CD14-positive monocyte (primary cell): ENCODE results near the gene POU2AF3. TPM values are rescaled to one million over a fixed set of nuclear protein-coding genes. Genes with fewer than 3 reads are reported as not detected.

Experiments
- DNase-seq, 3 donors: peaks; one replicate each; pipeline ENCODE4 v3.0.0-alpha.2; 2011 to 2022
- H2AFZ ChIP-seq: 2 replicates; pipeline ENCODE4 v1.6.0; 2012; ENCODE audit warnings: mild to moderate bottlenecking, low read depth, low read length, inconsistent platforms; ENCODE audit not compliant: insufficient read depth, poor library complexity, severe bottlenecking
- H3K27ac ChIP-seq, 2 donors: 1 replicate in 1 of 2; 2 replicates in 1 of 2; pipeline ENCODE4 v1.5.1; 2012 to 2013; ENCODE audit warnings: low read length in 2 of 2, control low read depth in 1 of 2, inconsistent platforms in 1 of 2, low read depth in 1 of 2, mild to moderate bottlenecking in 1 of 2
- H3K27me3 ChIP-seq, 2 donors: one replicate each; pipeline versions ENCODE4 v1.6.0 to v1.6.1; 2011 to 2013; ENCODE audit warnings: low read length in 2 of 2; ENCODE audit not compliant: control insufficient read depth in 2 of 2, insufficient read depth in 2 of 2
- H3K36me3 ChIP-seq, 2 donors: replicated peaks in 1 of 2; 1 replicate in 1 of 2; 2 replicates in 1 of 2; pipeline versions ENCODE4 v1.5.1 to v1.6.1; 2012 to 2013; ENCODE audit warnings: low read length in 2 of 2, control low read depth in 1 of 2, inconsistent platforms in 1 of 2, mild to moderate bottlenecking in 1 of 2; ENCODE audit not compliant: insufficient read depth in 2 of 2, control insufficient read depth in 1 of 2
- H3K4me1 ChIP-seq, 2 donors: 1 replicate in 1 of 2; 2 replicates in 1 of 2; pipeline versions ENCODE4 v1.5.1 to v1.6.1; 2012 to 2013; ENCODE audit warnings: low read length in 2 of 2, control low read depth in 1 of 2, inconsistent platforms in 1 of 2, mild to moderate bottlenecking in 1 of 2, moderate library complexity in 1 of 2; ENCODE audit not compliant: insufficient read depth in 2 of 2, control insufficient read depth in 1 of 2
- H3K4me2 ChIP-seq: replicated peaks from 2 replicates; pipeline ENCODE3; 2012; ENCODE audit warnings: low read length, moderate library complexity, mild to moderate bottlenecking; ENCODE audit not compliant: poor library complexity, severe bottlenecking; ENCODE audit errors: extremely low read depth
- H3K4me3 ChIP-seq, 3 experiments: fragments of 200-600 bp in 1 of 3; sonication (generic) in 1 of 3; replicated peaks in 1 of 3; 1 replicate in 2 of 3; 2 replicates in 1 of 3; pipeline ENCODE4 v1.5.1; 2011 to 2013; ENCODE audit warnings: low read length in 3 of 3, mild to moderate bottlenecking in 3 of 3, control low read depth in 2 of 3, low read depth in 2 of 3, inconsistent platforms in 1 of 3, moderate library complexity in 1 of 3
- H3K79me2 ChIP-seq: 2 replicates; pipeline ENCODE4 v1.6.0; 2012; ENCODE audit warnings: mild to moderate bottlenecking, control low read depth, inconsistent platforms, low read length, moderate library complexity; ENCODE audit not compliant: insufficient read depth
- H3K9ac ChIP-seq: 2 replicates; pipeline ENCODE4 v1.6.0; 2017; ENCODE audit warnings: low read length, mild to moderate bottlenecking; ENCODE audit not compliant: insufficient read depth, poor library complexity, severe bottlenecking
- H3K9me3 ChIP-seq, 2 donors: replicated peaks in 1 of 2; 1 replicate in 1 of 2; 2 replicates in 1 of 2; pipeline versions ENCODE4 v1.5.1 to v1.6.1; 2012 to 2013; ENCODE audit warnings: low read length in 2 of 2, control low read depth in 1 of 2; ENCODE audit not compliant: control insufficient read depth in 1 of 2, insufficient read depth in 1 of 2
- H4K20me1 ChIP-seq: 2 replicates; pipeline ENCODE4 v1.6.0; 2012; ENCODE audit warnings: mild to moderate bottlenecking, low read length, control low read depth, moderate library complexity; ENCODE audit not compliant: insufficient read depth
- H3K27ac Mint-ChIP-seq, 7 donors: one replicate each; pipeline ENCODE4 v1.8.0; 2020; ENCODE audit warnings: mild to moderate bottlenecking in 7 of 7, mixed read lengths in 7 of 7, moderate library complexity in 6 of 7, inconsistent platforms in 2 of 7
- H3K27me3 Mint-ChIP-seq, 3 donors: one replicate each; pipeline ENCODE4 v1.8.0; 2021 to 2022; ENCODE audit warnings: low read depth in 3 of 3, mild to moderate bottlenecking in 3 of 3, mixed read lengths in 3 of 3, moderate library complexity in 3 of 3, inconsistent platforms in 1 of 3
- H3K36me3 Mint-ChIP-seq, 2 donors: one replicate each; pipeline ENCODE4 v1.8.0; 2020; ENCODE audit warnings: mixed read lengths in 2 of 2, inconsistent platforms in 1 of 2, mild to moderate bottlenecking in 1 of 2
- H3K4me1 Mint-ChIP-seq: one replicate; pipeline ENCODE4 v1.8.0; 2020; ENCODE audit warnings: mild to moderate bottlenecking, mixed read lengths
- H3K4me3 Mint-ChIP-seq, 2 donors: one replicate each; pipeline ENCODE4 v1.8.0; 2020; ENCODE audit warnings: mild to moderate bottlenecking in 2 of 2, mixed read lengths in 2 of 2, moderate library complexity in 1 of 2
- H3K9me3 Mint-ChIP-seq, 7 donors: one replicate each; pipeline ENCODE4 v1.8.0; 2020 to 2022; ENCODE audit warnings: mixed read lengths in 7 of 7, mild to moderate bottlenecking in 6 of 7, moderate library complexity in 6 of 7, inconsistent platforms in 2 of 7
- CTCF ChIP-seq: fragments of 200-600 bp; IDR thresholded peaks from one replicate; pipeline ENCODE4 v1.8.0; 2022; ENCODE audit warnings: antibody characterized with exemption, mild to moderate bottlenecking
- WGBS: methylation state at CpG from one replicate; pipeline ENCODE4 v1.1.5; 2013; ENCODE audit warnings: missing lambda C conversion rate; ENCODE audit not compliant: insufficient coverage; 5-methylcytosine and 5-hydroxymethylcytosine counted together
- intact Hi-C, 2 donors: fragments of 100-400 bp; cut with micrococcal nuclease; formaldehyde crosslinking; loops; one replicate each; pipeline versions ENCODE4 v1.15.0 to v1.15.1; 2023
- polyA plus RNA-seq, 3 donors: library from polyadenylated mRNA; depleted of rRNA in 1 of 3; unstranded in 2 of 3; stranded (reverse) in 1 of 3; fragments of 300-500 nt in 2 of 3; fragments of >200 nt in 1 of 3; fragmentation: Illumina TruSeq in 2 of 3; gene quantifications; 1 replicate in 2 of 3; 2 replicates in 1 of 3; pipeline ENCODE4 v1.2.3, GENCODE V29; 2012 to 2021

POU2AF3 gene
- polyA plus RNA-seq, 3 donors, result not detected

- H3K27ac Mint-ChIP-seq, result no peak overlapping the region
- intact Hi-C loops, result no loop called here
Observed at GRCh38 chr11:111355101-111355500, 56.8 kb downstream of the POU2AF3 start.

GRCh38 chr11:111355956-111356659, 57.8 kb downstream of the POU2AF3 start:
- Histone ChIP-seq H3K27me3 (no peaks in the 10 kb centered on the region), H3K9ac (no peak overlapping the region), H3K27ac (no peak overlapping the region), H3K9me3 (no peaks in the 10 kb centered on the region), H3K36me3 (no peaks in the 10 kb centered on the region), H3K4me2 (no peak overlapping the region), H2AFZ (no peak overlapping the region), H3K79me2 (no peaks in the 10 kb centered on the region), H3K4me1 (no peaks in the 10 kb centered on the region), H3K4me3 (no peak overlapping the region), H4K20me1 (no peaks in the 10 kb centered on the region)
- H3K4me1 Mint-ChIP-seq, result no peaks in the 10 kb centered on the region
- H3K9me3 Mint-ChIP-seq, result peaks cover 0 to 2% (median 0%) of the 10 kb centered on the region in 7 donors
- no peak for TF ChIP-seq CTCF
- 92% methylated on average over 3 of the region's 5 CpGs for WGBS
- H3K27me3 Mint-ChIP-seq, result peaks cover 0 to 6% (median 2%) of the 10 kb centered on the region in 3 donors
- H3K36me3 Mint-ChIP-seq, result no peaks in the 10 kb centered on the region
- intact Hi-C loops, result no loop called here
- DNase-seq, result no peak
- no peak overlapping the region for H3K4me3 Mint-ChIP-seq
- H3K27ac Mint-ChIP-seq, result no peak overlapping the region

More at GRCh38 chr11:111355101-111355500, 56.8 kb downstream of the POU2AF3 start:
- H3K36me3 ChIP-seq, result no peaks in the 10 kb centered on the region
- Mint-ChIP-seq H3K36me3 (no peaks in the 10 kb centered on the region), H3K4me3 (no peak overlapping the region), H3K9me3 (peaks cover 0 to 2% (median 0%) of the 10 kb centered on the region in 7 donors), H3K4me1 (no peaks in the 10 kb centered on the region), H3K27me3 (peaks cover 0 to 6% (median 2%) of the 10 kb centered on the region in 3 donors)
- 33% methylated on average over 1 of the region's 5 CpGs for WGBS
- no peaks in the 10 kb centered on the region for H3K27me3 ChIP-seq
- no peaks in the 10 kb centered on the region for H3K9me3 ChIP-seq
- no peak overlapping the region for H3K27ac ChIP-seq
- DNase-seq, result no peak
- H2AFZ ChIP-seq, result no peak overlapping the region
- no peak overlapping the region for H3K9ac ChIP-seq
- H3K79me2 ChIP-seq, result no peaks in the 10 kb centered on the region
- no peak overlapping the region for H3K4me3 ChIP-seq
- H3K4me2 ChIP-seq, result no peak overlapping the region
- H4K20me1 ChIP-seq, result no peaks in the 10 kb centered on the region
- H3K4me1 ChIP-seq, result no peaks in the 10 kb centered on the region
- TF ChIP-seq CTCF, result no peak
